ENCODE data around the gene EYS.

EYS gene

GRCh38 chr6:63910863-63911551 is 1796.0 kb downstream of the EYS start:
- Histone ChIP-seq H3K36me3 (replicated peaks; ENCODE audit: insufficient read depth, low read length) (no peaks in the 10 kb centered on the region), H3K4me2 (ENCODE audit: low read depth, low read length) (no peak overlapping the region), H3K9me3 (replicated peaks; ENCODE audit: insufficient read depth, low read length) (no peaks in the 10 kb centered on the region), H3F3A (ENCODE audit: insufficient read depth, low read length) (no peaks in the 10 kb centered on the region), H3K4me3 (ENCODE audit: low read length) (no peak overlapping the region), H3K27me3 (replicated peaks; ENCODE audit: insufficient read depth, low read length) (no peaks in the 10 kb centered on the region), H3K4me1 (ENCODE audit: low read length) (no peaks in the 10 kb centered on the region), H3K27ac (ENCODE audit: low read length) (no peak overlapping the region), H2AFZ (ENCODE audit: low read length) (no peak overlapping the region), H3K79me2 (ENCODE audit: low read length) (no peaks in the 10 kb centered on the region), H3K9me2 (replicated peaks; ENCODE audit: insufficient read depth, low read length) (no peaks in the 10 kb centered on the region), H3K9ac (ENCODE audit: low read length) (no peak overlapping the region), H4K20me1 (ENCODE audit: insufficient read depth, low read length) (no peaks in the 10 kb centered on the region)
- no peak for DNase-seq
- TF ChIP-seq EZH2 (optimal IDR thresholded peaks at IDR 0.05; ENCODE audit: low read depth, low read length) = no peak
- TF ChIP-seq CTCF (IDR thresholded peaks at IDR 0.05; ENCODE audit: low read length) = no peak
- TF ChIP-seq EZH2phosphoT487 (IDR thresholded peaks at IDR 0.05; ENCODE audit: low read length) = no peak

GRCh38 chr6:63904650-63905248 is 1802.3 kb downstream of the EYS start:
- DNase-seq = peak; percentile 69
- TF ChIP-seq EZH2phosphoT487 (IDR thresholded peaks at IDR 0.05; ENCODE audit: low read length) (no peak), CTCF (IDR thresholded peaks at IDR 0.05; ENCODE audit: low read length) (no peak), EZH2 (optimal IDR thresholded peaks at IDR 0.05; ENCODE audit: low read depth, low read length) (no peak)
- H3K27ac ChIP-seq (ENCODE audit: low read length) = peak overlapping the region; percentile 54; the same call in 1 of the 2 replicates
- H3K36me3 ChIP-seq (replicated peaks; ENCODE audit: insufficient read depth, low read length) = no peaks in the 10 kb centered on the region
- 0 out of 2 replicates have a peak overlapping the region, but pooled peaks have one; percentile 3 for H3K4me3 ChIP-seq (ENCODE audit: low read length)
- no peaks in the 10 kb centered on the region for H3K9me2 ChIP-seq (replicated peaks; ENCODE audit: insufficient read depth, low read length)
- no peaks in the 10 kb centered on the region for H4K20me1 ChIP-seq (ENCODE audit: insufficient read depth, low read length)
- no peak overlapping the region; the same call in 1 of the 2 replicates for H3K9ac ChIP-seq (ENCODE audit: low read length)
- H3K9me3 ChIP-seq (replicated peaks; ENCODE audit: insufficient read depth, low read length) = no peaks in the 10 kb centered on the region
- H3K4me2 ChIP-seq (ENCODE audit: low read depth, low read length) = peak overlapping the region; percentile 43
- no peaks in the 10 kb centered on the region for H3F3A ChIP-seq (ENCODE audit: insufficient read depth, low read length)
- no peaks in the 10 kb centered on the region for H3K79me2 ChIP-seq (ENCODE audit: low read length)
- peak overlapping the region; percentile 65 for H2AFZ ChIP-seq (ENCODE audit: low read length)
- no peaks in the 10 kb centered on the region for H3K27me3 ChIP-seq (replicated peaks; ENCODE audit: insufficient read depth, low read length)
- peaks cover 14% of the 10 kb centered on the region for H3K4me1 ChIP-seq (ENCODE audit: low read length)

GRCh38 chr6:63899550-63899949 is 1807.5 kb downstream of the EYS start:
- Histone ChIP-seq H3K9ac (ENCODE audit: low read length) (peak overlapping the region; percentile 28; the same call in 1 of the 2 replicates), H3K27me3 (replicated peaks; ENCODE audit: insufficient read depth, low read length) (no peaks in the 10 kb centered on the region), H3K9me3 (replicated peaks; ENCODE audit: insufficient read depth, low read length) (no peaks in the 10 kb centered on the region), H2AFZ (ENCODE audit: low read length) (peak overlapping the region; percentile 58; the same call in 1 of the 2 replicates), H4K20me1 (ENCODE audit: insufficient read depth, low read length) (no peaks in the 10 kb centered on the region), H3K36me3 (replicated peaks; ENCODE audit: insufficient read depth, low read length) (no peaks in the 10 kb centered on the region), H3K4me1 (ENCODE audit: low read length) (peaks cover 19% of the 10 kb centered on the region), H3K9me2 (replicated peaks; ENCODE audit: insufficient read depth, low read length) (no peaks in the 10 kb centered on the region), H3K79me2 (ENCODE audit: low read length) (no peaks in the 10 kb centered on the region), H3K4me2 (ENCODE audit: low read depth, low read length) (peak overlapping the region; percentile 52), H3K27ac (ENCODE audit: low read length) (peak overlapping the region; percentile 68; the same call in 1 of the 2 replicates), H3K4me3 (ENCODE audit: low read length) (0 out of 2 replicates have a peak overlapping the region, but pooled peaks have one; percentile 13), H3F3A (ENCODE audit: insufficient read depth, low read length) (peaks cover 5% of the 10 kb centered on the region)
- TF ChIP-seq EZH2 (optimal IDR thresholded peaks at IDR 0.05; ENCODE audit: low read depth, low read length) (no peak), EZH2phosphoT487 (IDR thresholded peaks at IDR 0.05; ENCODE audit: low read length) (no peak), CTCF (IDR thresholded peaks at IDR 0.05; ENCODE audit: low read length) (no peak)
- peak; percentile 60 for DNase-seq

Data from MM.1S (cell line).